ENCODE data around the gene SNX8. TPM values are rescaled to one million over a fixed set of nuclear protein-coding genes. Genes with fewer than 3 reads are reported as not detected.

Gene SNX8
- total and polyA plus RNA-seq, 2 of the 13 experiments (the other 11 are each of a cell fraction or from before 2014, with no cell fraction given): 20.6 to 45.2 TPM

DNA sequence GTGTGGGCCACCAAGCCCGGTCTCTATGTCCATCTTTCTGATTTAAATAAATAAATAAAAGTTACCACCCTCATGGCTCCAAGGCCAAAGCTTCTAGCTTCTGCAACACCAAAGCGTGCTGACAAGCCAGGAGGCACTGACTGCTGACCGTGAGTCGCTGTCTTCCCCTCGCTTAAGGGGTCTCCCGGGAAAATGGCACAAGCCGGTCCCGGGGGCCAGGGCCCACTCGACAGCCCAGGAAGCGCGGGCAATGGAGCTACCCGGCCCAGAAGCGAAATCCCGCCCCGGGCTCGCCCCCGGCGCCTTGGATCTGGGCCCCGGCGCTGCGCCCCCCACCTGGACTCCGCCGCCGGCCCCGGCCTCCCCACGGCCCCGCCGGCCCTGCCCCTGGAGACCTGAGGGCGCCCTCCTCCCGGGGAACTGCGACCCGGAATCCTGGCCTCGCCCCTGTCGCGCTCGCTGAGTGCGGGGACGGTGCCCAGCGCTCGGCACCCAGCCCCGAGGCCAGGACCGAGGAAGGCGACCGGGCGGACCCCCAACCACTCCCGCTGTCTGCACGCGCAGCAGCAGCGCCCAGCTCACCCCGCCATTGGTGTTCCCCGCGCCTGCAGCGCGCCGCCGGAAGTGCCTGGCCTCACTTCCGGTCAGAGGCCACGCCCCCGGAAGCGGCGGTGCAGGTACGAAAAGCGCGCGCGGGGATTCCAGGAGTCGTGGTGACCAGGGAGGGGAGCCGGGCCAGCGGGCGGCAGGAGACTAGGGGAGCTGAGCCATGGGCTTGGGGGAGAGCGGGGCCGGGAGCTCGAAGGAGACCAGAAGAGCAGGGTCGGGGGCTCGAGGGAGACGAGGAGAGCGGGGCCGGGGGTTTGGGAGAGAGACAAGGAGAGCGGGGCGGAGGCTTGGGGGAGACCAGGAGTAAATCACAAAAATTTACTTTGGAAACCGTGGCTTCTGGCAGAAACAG is 72.4 kb downstream of the SNX8 start, which contains the start of the genes MRM2 and NUDT1 (continued):
- TF ChIP-seq, protein P1, sequence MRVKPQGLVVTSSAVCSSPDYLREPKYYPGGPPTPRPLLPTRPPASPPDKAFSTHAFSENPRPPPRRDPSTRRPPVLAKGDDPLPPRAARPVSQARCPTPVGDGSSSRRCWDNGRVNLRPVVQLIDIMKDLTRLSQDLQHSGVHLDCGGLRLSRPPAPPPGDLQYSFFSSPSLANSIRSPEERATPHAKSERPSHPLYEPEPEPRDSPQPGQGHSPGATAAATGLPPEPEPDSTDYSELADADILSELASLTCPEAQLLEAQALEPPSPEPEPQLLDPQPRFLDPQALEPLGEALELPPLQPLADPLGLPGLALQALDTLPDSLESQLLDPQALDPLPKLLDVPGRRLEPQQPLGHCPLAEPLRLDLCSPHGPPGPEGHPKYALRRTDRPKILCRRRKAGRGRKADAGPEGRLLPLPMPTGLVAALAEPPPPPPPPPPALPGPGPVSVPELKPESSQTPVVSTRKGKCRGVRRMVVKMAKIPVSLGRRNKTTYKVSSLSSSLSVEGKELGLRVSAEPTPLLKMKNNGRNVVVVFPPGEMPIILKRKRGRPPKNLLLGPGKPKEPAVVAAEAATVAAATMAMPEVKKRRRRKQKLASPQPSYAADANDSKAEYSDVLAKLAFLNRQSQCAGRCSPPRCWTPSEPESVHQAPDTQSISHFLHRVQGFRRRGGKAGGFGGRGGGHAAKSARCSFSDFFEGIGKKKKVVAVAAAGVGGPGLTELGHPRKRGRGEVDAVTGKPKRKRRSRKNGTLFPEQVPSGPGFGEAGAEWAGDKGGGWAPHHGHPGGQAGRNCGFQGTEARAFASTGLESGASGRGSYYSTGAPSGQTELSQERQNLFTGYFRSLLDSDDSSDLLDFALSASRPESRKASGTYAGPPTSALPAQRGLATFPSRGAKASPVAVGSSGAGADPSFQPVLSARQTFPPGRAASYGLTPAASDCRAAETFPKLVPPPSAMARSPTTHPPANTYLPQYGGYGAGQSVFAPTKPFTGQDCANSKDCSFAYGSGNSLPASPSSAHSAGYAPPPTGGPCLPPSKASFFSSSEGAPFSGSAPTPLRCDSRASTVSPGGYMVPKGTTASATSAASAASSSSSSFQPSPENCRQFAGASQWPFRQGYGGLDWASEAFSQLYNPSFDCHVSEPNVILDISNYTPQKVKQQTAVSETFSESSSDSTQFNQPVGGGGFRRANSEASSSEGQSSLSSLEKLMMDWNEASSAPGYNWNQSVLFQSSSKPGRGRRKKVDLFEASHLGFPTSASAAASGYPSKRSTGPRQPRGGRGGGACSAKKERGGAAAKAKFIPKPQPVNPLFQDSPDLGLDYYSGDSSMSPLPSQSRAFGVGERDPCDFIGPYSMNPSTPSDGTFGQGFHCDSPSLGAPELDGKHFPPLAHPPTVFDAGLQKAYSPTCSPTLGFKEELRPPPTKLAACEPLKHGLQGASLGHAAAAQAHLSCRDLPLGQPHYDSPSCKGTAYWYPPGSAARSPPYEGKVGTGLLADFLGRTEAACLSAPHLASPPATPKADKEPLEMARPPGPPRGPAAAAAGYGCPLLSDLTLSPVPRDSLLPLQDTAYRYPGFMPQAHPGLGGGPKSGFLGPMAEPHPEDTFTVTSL (CRISPR knock-in tag; IDR thresholded peaks at IDR 0.05; ENCODE audit: borderline replicate concordance): no peak
- TF ChIP-seq FOXK1 (CRISPR knock-in tag; IDR thresholded peaks at IDR 0.05; ENCODE audit: borderline replicate concordance, low read depth) (peak; percentile 47; the same call in 1 of the 2 replicates), SIX1 (CRISPR knock-in tag; IDR thresholded peaks at IDR 0.05; ENCODE audit: borderline replicate concordance) (no peak), ZNF34 (CRISPR knock-in tag; IDR thresholded peaks at IDR 0.05; ENCODE audit: borderline replicate concordance) (no peak), ZBTB3 (CRISPR knock-in tag; IDR thresholded peaks at IDR 0.05; ENCODE audit: borderline replicate concordance, low read depth) (no peak), ZNF780A (CRISPR knock-in tag; IDR thresholded peaks at IDR 0.05) (peak; percentile 52; the same call in 1 of the 2 replicates), ZNF607 (CRISPR knock-in tag; IDR thresholded peaks at IDR 0.05; ENCODE audit: borderline replicate concordance) (peak; percentile 73; the same call in 1 of the 2 replicates), ZNF317 (CRISPR knock-in tag; IDR thresholded peaks at IDR 0.05) (no peak), FIP1L1 (IDR thresholded peaks at IDR 0.05; ENCODE audit: borderline replicate concordance, insufficient read depth, low read depth, low read length) (no peak), HOXA9 (CRISPR knock-in tag; IDR thresholded peaks at IDR 0.05; ENCODE audit: borderline replicate concordance) (peak; percentile 94), SRF (IDR thresholded peaks at IDR 0.05; ENCODE audit: low read depth, low read length) (no peak), ZNF788 (CRISPR knock-in tag; IDR thresholded peaks at IDR 0.05; ENCODE audit: borderline replicate concordance) (no peak), ZNF557 (CRISPR knock-in tag; IDR thresholded peaks at IDR 0.05) (no peak), ZMYM3 (CRISPR knock-in tag; IDR thresholded peaks at IDR 0.05) (no peak)
- TF ChIP-seq, protein P2, sequence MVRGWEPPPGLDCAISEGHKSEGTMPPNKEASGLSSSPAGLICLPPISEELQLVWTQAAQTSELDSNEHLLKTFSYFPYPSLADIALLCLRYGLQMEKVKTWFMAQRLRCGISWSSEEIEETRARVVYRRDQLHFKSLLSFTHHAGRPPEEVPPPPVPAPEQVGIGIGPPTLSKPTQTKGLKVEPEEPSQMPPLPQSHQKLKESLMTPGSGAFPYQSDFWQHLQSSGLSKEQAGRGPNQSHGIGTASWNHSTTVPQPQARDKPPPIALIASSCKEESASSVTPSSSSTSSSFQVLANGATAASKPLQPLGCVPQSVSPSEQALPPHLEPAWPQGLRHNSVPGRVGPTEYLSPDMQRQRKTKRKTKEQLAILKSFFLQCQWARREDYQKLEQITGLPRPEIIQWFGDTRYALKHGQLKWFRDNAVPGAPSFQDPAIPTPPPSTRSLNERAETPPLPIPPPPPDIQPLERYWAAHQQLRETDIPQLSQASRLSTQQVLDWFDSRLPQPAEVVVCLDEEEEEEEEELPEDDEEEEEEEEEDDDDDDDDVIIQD (CRISPR knock-in tag; IDR thresholded peaks at IDR 0.05; ENCODE audit: low read depth): 0 out of 2 replicates have a peak, but pooled peaks have one; percentile 41
- TF ChIP-seq, protein P3, sequence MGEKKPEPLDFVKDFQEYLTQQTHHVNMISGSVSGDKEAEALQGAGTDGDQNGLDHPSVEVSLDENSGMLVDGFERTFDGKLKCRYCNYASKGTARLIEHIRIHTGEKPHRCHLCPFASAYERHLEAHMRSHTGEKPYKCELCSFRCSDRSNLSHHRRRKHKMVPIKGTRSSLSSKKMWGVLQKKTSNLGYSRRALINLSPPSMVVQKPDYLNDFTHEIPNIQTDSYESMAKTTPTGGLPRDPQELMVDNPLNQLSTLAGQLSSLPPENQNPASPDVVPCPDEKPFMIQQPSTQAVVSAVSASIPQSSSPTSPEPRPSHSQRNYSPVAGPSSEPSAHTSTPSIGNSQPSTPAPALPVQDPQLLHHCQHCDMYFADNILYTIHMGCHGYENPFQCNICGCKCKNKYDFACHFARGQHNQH (CRISPR knock-in tag; IDR thresholded peaks at IDR 0.05): peak; percentile 55; the same call in 1 of the 2 replicates
- TF ChIP-seq, protein P4, sequence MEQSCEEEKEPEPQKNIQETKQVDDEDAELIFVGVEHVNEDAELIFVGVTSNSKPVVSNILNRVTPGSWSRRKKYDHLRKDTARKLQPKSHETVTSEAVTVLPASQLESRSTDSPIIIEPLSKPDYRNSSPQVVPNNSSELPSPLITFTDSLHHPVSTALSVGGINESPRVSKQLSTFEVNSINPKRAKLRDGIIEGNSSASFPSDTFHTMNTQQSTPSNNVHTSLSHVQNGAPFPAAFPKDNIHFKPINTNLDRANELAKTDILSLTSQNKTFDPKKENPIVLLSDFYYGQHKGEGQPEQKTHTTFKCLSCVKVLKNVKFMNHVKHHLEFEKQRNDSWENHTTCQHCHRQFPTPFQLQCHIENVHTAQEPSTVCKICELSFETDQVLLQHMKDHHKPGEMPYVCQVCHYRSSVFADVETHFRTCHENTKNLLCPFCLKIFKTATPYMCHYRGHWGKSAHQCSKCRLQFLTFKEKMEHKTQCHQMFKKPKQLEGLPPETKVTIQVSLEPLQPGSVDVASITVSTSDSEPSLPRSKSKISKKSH (CRISPR knock-in tag; IDR thresholded peaks at IDR 0.05; ENCODE audit: borderline replicate concordance): peak; percentile 77; the same call in 1 of the 2 replicates

All from HepG2 (cell line).